Gastroesophageal sphincter (tissue), 4 donors: ENCODE measurements around the gene MUC5AC. TPM values are rescaled to one million over a fixed set of nuclear protein-coding genes. Genes with fewer than 3 reads are reported as not detected.
"Not testable (repeated sequence)": the region's sequence is repeated elsewhere in the genome, so short reads cannot be mapped to it uniquely, and the experiment has no call there.

ENCODE experiments used
- ATAC-seq: fragments of 150-250 bp; one replicate; pipeline ENCODE4 v1.9.1; 2016; ENCODE audit warnings: mild to moderate bottlenecking, moderate library complexity
- H3K27ac ChIP-seq, 4 donors: fragments of 200-600 bp; sonication (generic) in 3 of 4; 1 replicate in 3 of 4; 2 replicates in 1 of 4; pipeline ENCODE4 v1.5.1; 2016 to 2019
- H3K27me3 ChIP-seq: fragments of 200-600 bp; sonication (generic); one replicate; pipeline ENCODE4 v1.5.1; 2019
- H3K36me3 ChIP-seq, 2 donors: fragments of 200-600 bp; sonication (generic); one replicate each; pipeline ENCODE4 v1.5.1; 2019; ENCODE audit warnings: control low read depth in 1 of 2
- H3K4me1 ChIP-seq, 3 donors: fragments of 200-600 bp; sonication (generic); 1 replicate in 2 of 3; 2 replicates in 1 of 3; pipeline ENCODE4 v1.5.1; 2016 to 2019; ENCODE audit warnings: control low read depth in 2 of 3
- H3K4me3 ChIP-seq, 2 donors: fragments of 200-600 bp; sonication (generic); one replicate each; pipeline ENCODE4 v1.5.1; 2019; ENCODE audit warnings: mild to moderate bottlenecking in 1 of 2, moderate library complexity in 1 of 2
- H3K9me3 ChIP-seq, 3 donors: fragments of 200-600 bp; sonication (generic); one replicate each; pipeline ENCODE4 v1.5.1; 2017 to 2019; ENCODE audit warnings: control low read depth in 2 of 3
- CTCF ChIP-seq, 4 experiments: fragments of 200-600 bp in 2 of 4; fragments of 450-650 bp in 2 of 4; sonication (generic) in 1 of 4; IDR thresholded peaks; one replicate each; pipeline ENCODE4 v1.5.1; 2017 to 2019; ENCODE audit warnings: antibody characterized with exemption in 4 of 4, mild to moderate bottlenecking in 2 of 4, moderate library complexity in 2 of 4
- EP300 ChIP-seq: sonication (generic); formaldehyde crosslinking; IDR thresholded peaks from one replicate; pipeline ENCODE4 v1.6.1; 2017; ENCODE audit warnings: antibody characterized with exemption, mild to moderate bottlenecking
- POLR2A ChIP-seq, 2 donors: fragments of 450-650 bp; IDR thresholded peaks; one replicate each; pipeline ENCODE4 v1.6.1; 2017; ENCODE audit warnings: antibody characterized with exemption in 2 of 2, mild to moderate bottlenecking in 2 of 2, moderate library complexity in 1 of 2
- POLR2AphosphoS5 ChIP-seq: sonication (generic); formaldehyde crosslinking; IDR thresholded peaks from one replicate; pipeline ENCODE4 v1.6.1; 2017; ENCODE audit warnings: antibody characterized with exemption
- WGBS, 2 donors: methylation state at CpG; one replicate each; pipeline ENCODE4 v1.1.5; 2018; ENCODE audit warnings: low coverage in 1 of 2; 5-methylcytosine and 5-hydroxymethylcytosine counted together
- total RNA-seq, 4 donors: library from RNA; depleted of rRNA; stranded (reverse); fragments of >200 nt; gene quantifications; one replicate each; pipeline ENCODE4 v1.1.0, GENCODE V29; 2016

The MUC5AC gene
- total RNA-seq, 4 donors from 2014 or later, result 0.02 to 0.31 TPM; not detected in 2

- WGBS, 2 donors, result 92% methylated on average over 2 of the region's 28 CpGs; no CpG with 5 or more reads in 1 of the 2 donors
- Histone ChIP-seq H3K4me3 (no peak overlapping the region), H3K9me3 (no peaks in the 10 kb centered on the region), H3K27me3 (peaks cover 49% of the 10 kb centered on the region), H3K27ac (no peak overlapping the region), H3K36me3 (no peaks in the 10 kb centered on the region), H3K4me1 (peaks cover 0 to 11% (median 0%) of the 10 kb centered on the region in 3 donors)
- no peak for TF ChIP-seq EP300
- no peak for TF ChIP-seq POLR2AphosphoS5
- no peak for TF ChIP-seq POLR2A (IDR thresholded peaks at IDR 0.05)
- no peak for TF ChIP-seq CTCF (IDR thresholded peaks at IDR 0.05)
- no peak for ATAC-seq
Measured at GRCh38 chr11:1153105-1153950, 4.4 kb upstream of the MUC5AC start.

GRCh38 chr11:1153951-1154493, 3.7 kb upstream of the MUC5AC start:
- Histone ChIP-seq H3K27me3 (peaks cover 43% of the 10 kb centered on the region), H3K4me1 (peaks cover 0 to 11% (median 0%) of the 10 kb centered on the region in 3 donors), H3K27ac (no peak overlapping the region), H3K36me3 (no peaks in the 10 kb centered on the region), H3K9me3 (no peaks in the 10 kb centered on the region), H3K4me3 (no peak overlapping the region)
- TF ChIP-seq CTCF (IDR thresholded peaks at IDR 0.05) (no peak), EP300 (no peak), POLR2AphosphoS5 (peak; percentile 23)
- peak; percentile 82 for ATAC-seq
- 74 to 95% methylated on average over 2 to 4 of the region's 14 CpGs for WGBS, 2 donors

GRCh38 chr11:1154656-1155055, 3.1 kb upstream of the MUC5AC start:
- not testable (repeated sequence) for ATAC-seq, H3K4me3 ChIP-seq, H3K27ac ChIP-seq, H3K36me3 ChIP-seq, H3K9me3 ChIP-seq
- H3K4me1 ChIP-seq, result peaks cover 0 to 11% (median 0%) of the 10 kb centered on the region in 3 donors
- peaks cover 38% of the 10 kb centered on the region for H3K27me3 ChIP-seq
- WGBS, 2 donors, result 90% methylated on average over 2 of the region's 3 CpGs; no CpG with 5 or more reads in 1 of the 2 donors

DNA sequence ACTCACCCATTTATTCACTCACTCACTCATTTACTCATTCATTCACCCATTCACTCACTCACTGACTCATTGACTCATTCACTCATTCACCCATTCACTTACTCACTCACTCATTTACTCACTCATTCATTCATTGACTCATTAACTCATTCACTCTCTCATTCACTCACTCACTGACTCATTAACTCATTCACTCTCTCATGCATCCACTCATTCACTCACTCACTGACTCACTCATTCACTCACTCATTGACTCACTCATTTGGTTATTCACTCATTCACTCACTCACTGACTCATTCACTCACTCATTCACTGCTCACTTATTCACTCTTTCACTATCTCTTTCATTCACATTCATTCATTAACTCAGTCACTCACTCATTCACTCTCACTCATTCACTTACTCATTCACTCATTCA, 2.5 kb upstream of the MUC5AC start:
- H3K4me1 ChIP-seq, result peaks cover 0 to 11% (median 0%) of the 10 kb centered on the region in 3 donors
- no peak for ATAC-seq

More for the DNA sequence above, 2.5 kb upstream of the MUC5AC start:
- Histone ChIP-seq H3K4me3 (no peak overlapping the region), H3K9me3 (no peaks in the 10 kb centered on the region), H3K27ac (no peak overlapping the region), H3K36me3 (no peaks in the 10 kb centered on the region), H3K27me3 (peaks cover 32% of the 10 kb centered on the region)
- TF ChIP-seq POLR2AphosphoS5, result no peak
- no peak for TF ChIP-seq CTCF (IDR thresholded peaks at IDR 0.05)
- no peak for TF ChIP-seq POLR2A (IDR thresholded peaks at IDR 0.05)
- TF ChIP-seq EP300, result no peak
